ENCODE data around the gene ATF2.

GRCh38 chr2:175147186-175147585 is 20.8 kb downstream of the ATF2 start:
- no peak for TF ChIP-seq CTCF (conservative IDR thresholded peaks at IDR 0.05 in 1 of 2, IDR thresholded peaks at IDR 0.05 in 1 of 2; ENCODE audit: low read depth in 1 of 2, low read length in 2 of 2)
- TF ChIP-seq EZH2 (IDR thresholded peaks at IDR 0.05; ENCODE audit: low read length, missing control alignments) = no peak
